Lung (tissue), 12 donors: Measurements from ENCODE around the gene FANCE. TPM values are rescaled to one million over a fixed set of nuclear protein-coding genes. Genes with fewer than 3 reads are reported as not detected.

Experiments
- ATAC-seq: fragments of 200-7000 bp; cut with Tn5 transposase; one replicate; pipeline ENCODE4 v1.9.1; 2020; ENCODE audit warnings: moderate number of reproducible peaks; ENCODE audit not compliant: insufficient read depth, low FRiP score
- DNase-seq, 3 donors: peaks; one replicate each; pipeline ENCODE4 v3.0.0-alpha.2; 2013 to 2017
- H3K27ac ChIP-seq, 2 donors: one replicate each; pipeline ENCODE4 v1.5.1; 2013; ENCODE audit warnings: mild to moderate bottlenecking in 2 of 2, moderate library complexity in 2 of 2, control low read depth in 1 of 2, inconsistent platforms in 1 of 2, low read depth in 1 of 2, low read length in 1 of 2
- H3K27me3 ChIP-seq, 3 donors: one replicate each; pipeline ENCODE4 v1.5.1; 2013; ENCODE audit warnings: low read length in 2 of 3; ENCODE audit not compliant: control insufficient read depth in 3 of 3, insufficient read depth in 3 of 3
- H3K36me3 ChIP-seq, 4 donors: one replicate each; pipeline ENCODE4 v1.5.1; 2013; ENCODE audit warnings: low read length in 4 of 4, mild to moderate bottlenecking in 1 of 4, moderate library complexity in 1 of 4; ENCODE audit not compliant: control insufficient read depth in 4 of 4, insufficient read depth in 4 of 4
- H3K4me1 ChIP-seq, 5 donors: one replicate each; pipeline ENCODE4 v1.5.1; 2013; ENCODE audit warnings: low read length in 5 of 5, mild to moderate bottlenecking in 2 of 5, moderate library complexity in 1 of 5; ENCODE audit not compliant: control insufficient read depth in 5 of 5, insufficient read depth in 5 of 5
- H3K4me3 ChIP-seq: one replicate; pipeline ENCODE4 v1.5.1; 2013; ENCODE audit warnings: mild to moderate bottlenecking, control low read depth, moderate library complexity
- H3K9ac ChIP-seq, 2 donors: one replicate each; pipeline ENCODE4 v1.5.1; 2013; ENCODE audit warnings: low read length in 2 of 2, control low read depth in 1 of 2; ENCODE audit not compliant: insufficient read depth in 1 of 2
- H3K9me3 ChIP-seq, 4 donors: one replicate each; pipeline ENCODE4 v1.5.1; 2013; ENCODE audit warnings: low read length in 3 of 4, mild to moderate bottlenecking in 1 of 4, moderate library complexity in 1 of 4; ENCODE audit not compliant: control insufficient read depth in 4 of 4, insufficient read depth in 3 of 4
- CTCF ChIP-seq: IDR thresholded peaks from 2 replicates; pipeline ENCODE4 v1.5.1; 2012; ENCODE audit warnings: mild to moderate bottlenecking; ENCODE audit errors: control extremely low read depth, extremely low read depth
- WGBS, 2 donors: extraction: QIAGEN DNeasy Blood & Tissue Kit; methylation state at CpG; one replicate each; pipeline ENCODE4 v1.1.7; 2013; 5-methylcytosine and 5-hydroxymethylcytosine counted together
- polyA plus RNA-seq, 2 donors: library from polyadenylated mRNA; stranded (reverse); fragments of 200-250 nt; gene quantifications; one replicate each; pipeline ENCODE4 v1.2.1, GENCODE V29; 2013
- total RNA-seq, 2 donors: library from RNA; depleted of rRNA in 1 of 2; stranded (reverse); fragments of >200 nt in 1 of 2; gene quantifications; one replicate each; pipeline ENCODE4 v1.2.1, GENCODE V29; 2014 to 2021
- donor health status: control.
- donor health status: control.
- donor health status: Bipolar disorder and iron deficiency.
- donor health status: healthy.
- donor health status: DM: yes; HTN: yes; CAD: no.

FANCE gene
- total and polyA plus RNA-seq, 4 donors, result 3.1 to 7.3 (median 6.3) TPM

- 89 to 98% methylated on average over 3 of the region's 3 CpGs for WGBS, 2 donors
- no peaks in the 10 kb centered on the region for H3K4me1 ChIP-seq
- no peak for DNase-seq
Measured at GRCh38 chr6:35441205-35441604, 10.9 kb upstream of the FANCE start.

GRCh38 chr6:35441642-35442041 lies 10.5 kb upstream of the FANCE start:
- 93 to 94% methylated on average over 4 of the region's 4 CpGs for WGBS, 2 donors
- no peak for TF ChIP-seq CTCF

More at GRCh38 chr6:35441205-35441604, 10.9 kb upstream of the FANCE start:
- H3K4me3 ChIP-seq, result no peak overlapping the region
- no peak for TF ChIP-seq CTCF
- ATAC-seq, result no peak
- H3K9ac ChIP-seq, result no peak overlapping the region
- no peak overlapping the region for H3K27ac ChIP-seq
- no peaks in the 10 kb centered on the region for H3K27me3 ChIP-seq
- H3K9me3 ChIP-seq, result peaks cover 0 to 1% (median 0%) of the 10 kb centered on the region in 4 donors
- H3K36me3 ChIP-seq, result no peaks in the 10 kb centered on the region

GRCh38 chr6:35442693-35443092 lies 9.4 kb upstream of the FANCE start:
- Histone ChIP-seq H3K27me3 (no peaks in the 10 kb centered on the region), H3K4me1 (no peaks in the 10 kb centered on the region), H3K4me3 (no peak overlapping the region), H3K9me3 (peaks cover 0 to 1% (median 0%) of the 10 kb centered on the region in 4 donors), H3K9ac (no peak overlapping the region), H3K27ac (no peak overlapping the region), H3K36me3 (no peaks in the 10 kb centered on the region)
- no peak for DNase-seq
- ATAC-seq, result no peak
- no peak for TF ChIP-seq CTCF
- WGBS, 2 donors, result 82 to 89% methylated on average over 5 of the region's 5 CpGs

More at GRCh38 chr6:35441642-35442041, 10.5 kb upstream of the FANCE start:
- DNase-seq, result no peak
- Histone ChIP-seq H3K27me3 (no peaks in the 10 kb centered on the region), H3K36me3 (no peaks in the 10 kb centered on the region), H3K4me3 (no peak overlapping the region), H3K9ac (no peak overlapping the region), H3K27ac (no peak overlapping the region), H3K4me1 (no peaks in the 10 kb centered on the region), H3K9me3 (peaks cover 0 to 1% (median 0%) of the 10 kb centered on the region in 4 donors)
- ATAC-seq, result no peak
